Lung (tissue), 12 donors: ENCODE measurements around the gene CDC42BPA. TPM values are rescaled to one million over a fixed set of nuclear protein-coding genes. Genes with fewer than 3 reads are reported as not detected.

Experiments
- ATAC-seq: fragments of 200-7000 bp; cut with Tn5 transposase; one replicate; pipeline ENCODE4 v1.9.1; 2020; ENCODE audit warnings: moderate number of reproducible peaks; ENCODE audit not compliant: insufficient read depth, low FRiP score
- DNase-seq, 3 donors: peaks; one replicate each; pipeline ENCODE4 v3.0.0-alpha.2; 2013 to 2017
- H3K27ac ChIP-seq, 2 donors: one replicate each; pipeline ENCODE4 v1.5.1; 2013; ENCODE audit warnings: mild to moderate bottlenecking in 2 of 2, moderate library complexity in 2 of 2, control low read depth in 1 of 2, inconsistent platforms in 1 of 2, low read depth in 1 of 2, low read length in 1 of 2
- H3K27me3 ChIP-seq, 3 donors: one replicate each; pipeline ENCODE4 v1.5.1; 2013; ENCODE audit warnings: low read length in 2 of 3; ENCODE audit not compliant: control insufficient read depth in 3 of 3, insufficient read depth in 3 of 3
- H3K36me3 ChIP-seq, 4 donors: one replicate each; pipeline ENCODE4 v1.5.1; 2013; ENCODE audit warnings: low read length in 4 of 4, mild to moderate bottlenecking in 1 of 4, moderate library complexity in 1 of 4; ENCODE audit not compliant: control insufficient read depth in 4 of 4, insufficient read depth in 4 of 4
- H3K4me1 ChIP-seq, 5 donors: one replicate each; pipeline ENCODE4 v1.5.1; 2013; ENCODE audit warnings: low read length in 5 of 5, mild to moderate bottlenecking in 2 of 5, moderate library complexity in 1 of 5; ENCODE audit not compliant: control insufficient read depth in 5 of 5, insufficient read depth in 5 of 5
- H3K4me3 ChIP-seq: one replicate; pipeline ENCODE4 v1.5.1; 2013; ENCODE audit warnings: mild to moderate bottlenecking, control low read depth, moderate library complexity
- H3K9ac ChIP-seq, 2 donors: one replicate each; pipeline ENCODE4 v1.5.1; 2013; ENCODE audit warnings: low read length in 2 of 2, control low read depth in 1 of 2; ENCODE audit not compliant: insufficient read depth in 1 of 2
- H3K9me3 ChIP-seq, 4 donors: one replicate each; pipeline ENCODE4 v1.5.1; 2013; ENCODE audit warnings: low read length in 3 of 4, mild to moderate bottlenecking in 1 of 4, moderate library complexity in 1 of 4; ENCODE audit not compliant: control insufficient read depth in 4 of 4, insufficient read depth in 3 of 4
- WGBS, 2 donors: extraction: QIAGEN DNeasy Blood & Tissue Kit; methylation state at CpG; one replicate each; pipeline ENCODE4 v1.1.7; 2013; 5-methylcytosine and 5-hydroxymethylcytosine counted together
- polyA plus RNA-seq, 2 donors: library from polyadenylated mRNA; stranded (reverse); fragments of 200-250 nt; gene quantifications; one replicate each; pipeline ENCODE4 v1.2.1, GENCODE V29; 2013
- total RNA-seq, 2 donors: library from RNA; depleted of rRNA in 1 of 2; stranded (reverse); fragments of >200 nt in 1 of 2; gene quantifications; one replicate each; pipeline ENCODE4 v1.2.1, GENCODE V29; 2014 to 2021
- TF ChIP-seq, protein P1 (sequence below): IDR thresholded peaks from 2 replicates; pipeline ENCODE4 v1.5.1; 2012; ENCODE audit warnings: mild to moderate bottlenecking; ENCODE audit errors: control extremely low read depth, extremely low read depth
- donor health status: control.
- donor health status: control.
- donor health status: Bipolar disorder and iron deficiency.
- donor health status: healthy.
- donor health status: DM: yes; HTN: yes; CAD: no.

The CDC42BPA gene
- total and polyA plus RNA-seq, 4 donors, result 6.4 to 97.4 (median 20.2) TPM

DNA sequence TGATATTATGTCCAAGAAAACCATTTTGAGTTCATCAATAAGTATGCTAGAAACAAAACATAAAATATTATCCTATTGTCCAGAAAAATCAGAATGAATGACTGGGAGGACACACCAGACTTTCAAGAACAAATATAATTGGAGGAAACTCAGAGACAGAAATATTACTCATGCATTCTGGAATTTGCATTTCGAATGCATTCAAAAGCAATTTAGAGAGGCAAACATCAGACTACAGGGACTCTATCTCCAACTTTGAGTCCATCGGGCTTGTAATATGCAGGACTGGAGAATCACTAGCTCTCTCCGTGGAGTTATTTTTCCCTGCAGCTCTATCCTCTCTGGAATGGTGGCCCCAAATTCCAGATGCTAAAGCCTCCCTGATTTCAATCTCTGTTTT is 161.8 kb downstream of the CDC42BPA start:
- TF ChIP-seq, protein P1, sequence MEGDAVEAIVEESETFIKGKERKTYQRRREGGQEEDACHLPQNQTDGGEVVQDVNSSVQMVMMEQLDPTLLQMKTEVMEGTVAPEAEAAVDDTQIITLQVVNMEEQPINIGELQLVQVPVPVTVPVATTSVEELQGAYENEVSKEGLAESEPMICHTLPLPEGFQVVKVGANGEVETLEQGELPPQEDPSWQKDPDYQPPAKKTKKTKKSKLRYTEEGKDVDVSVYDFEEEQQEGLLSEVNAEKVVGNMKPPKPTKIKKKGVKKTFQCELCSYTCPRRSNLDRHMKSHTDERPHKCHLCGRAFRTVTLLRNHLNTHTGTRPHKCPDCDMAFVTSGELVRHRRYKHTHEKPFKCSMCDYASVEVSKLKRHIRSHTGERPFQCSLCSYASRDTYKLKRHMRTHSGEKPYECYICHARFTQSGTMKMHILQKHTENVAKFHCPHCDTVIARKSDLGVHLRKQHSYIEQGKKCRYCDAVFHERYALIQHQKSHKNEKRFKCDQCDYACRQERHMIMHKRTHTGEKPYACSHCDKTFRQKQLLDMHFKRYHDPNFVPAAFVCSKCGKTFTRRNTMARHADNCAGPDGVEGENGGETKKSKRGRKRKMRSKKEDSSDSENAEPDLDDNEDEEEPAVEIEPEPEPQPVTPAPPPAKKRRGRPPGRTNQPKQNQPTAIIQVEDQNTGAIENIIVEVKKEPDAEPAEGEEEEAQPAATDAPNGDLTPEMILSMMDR, result no peak
- H3K27ac ChIP-seq, result no peak overlapping the region
- no peaks in the 10 kb centered on the region for H3K9me3 ChIP-seq
- no peaks in the 10 kb centered on the region for H3K27me3 ChIP-seq
- ATAC-seq (no peak), DNase-seq (no peak)
- H3K9ac ChIP-seq, result no peak overlapping the region
- H3K36me3 ChIP-seq, result peaks cover 0 to 11% (median 4%) of the 10 kb centered on the region in 4 donors
- 92 to 96% methylated on average over 3 of the region's 3 CpGs for WGBS, 2 donors
- H3K4me1 ChIP-seq, result no peaks in the 10 kb centered on the region
- H3K4me3 ChIP-seq, result no peak overlapping the region

DNA sequence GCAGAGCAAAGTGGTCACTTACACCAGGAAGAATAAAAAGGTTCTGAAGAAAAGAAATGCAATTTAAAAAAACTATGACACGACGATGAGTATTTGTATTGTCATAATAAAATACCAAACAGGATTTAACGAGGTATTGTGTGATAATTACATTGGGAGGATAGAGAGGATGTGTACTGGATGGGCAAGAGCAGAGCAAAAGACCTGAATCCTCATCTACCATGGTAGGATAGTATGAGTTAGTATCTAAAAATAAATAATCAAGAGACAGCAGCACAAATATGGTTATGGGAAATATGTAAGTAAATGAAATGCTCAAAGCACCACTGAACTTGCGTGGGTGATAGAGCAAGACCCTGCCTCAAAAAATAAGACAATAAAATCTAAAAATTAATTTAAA is 162.6 kb downstream of the CDC42BPA start:
- 92% methylated on average over 4 of the region's 4 CpGs for WGBS, 2 donors
- Histone ChIP-seq H3K4me1 (no peaks in the 10 kb centered on the region), H3K36me3 (peaks cover 0 to 13% (median 4%) of the 10 kb centered on the region in 4 donors), H3K27me3 (no peaks in the 10 kb centered on the region), H3K9ac (no peak overlapping the region), H3K9me3 (no peaks in the 10 kb centered on the region), H3K27ac (no peak overlapping the region), H3K4me3 (no peak overlapping the region)
- no peak for DNase-seq
- ATAC-seq, result no peak
- TF ChIP-seq, protein P1, result no peak

DNA sequence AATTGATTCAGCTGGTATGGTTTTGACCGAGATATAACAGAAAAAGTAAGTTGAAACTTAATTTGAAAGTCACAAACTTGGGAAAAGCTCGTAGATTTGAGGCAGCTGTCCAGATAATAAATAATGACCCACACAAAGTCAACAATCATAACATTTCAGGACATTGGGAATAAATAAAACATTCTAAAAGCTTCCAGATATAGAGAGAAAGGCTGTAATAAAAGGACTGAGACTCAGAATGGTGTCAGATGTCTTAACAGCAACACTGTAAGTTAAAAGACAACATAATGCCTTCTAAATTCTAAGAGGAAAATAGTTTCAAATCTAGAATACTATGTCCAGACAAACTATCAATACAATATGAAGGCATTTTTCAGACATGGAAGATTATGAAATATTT is 163.3 kb downstream of the CDC42BPA start:
- no peaks in the 10 kb centered on the region for H3K27me3 ChIP-seq
- 74 to 86% methylated on average over 2 of the region's 2 CpGs for WGBS, 2 donors
- no peak for ATAC-seq
- no peak overlapping the region for H3K27ac ChIP-seq
- TF ChIP-seq, protein P1, result no peak
- no peak overlapping the region for H3K4me3 ChIP-seq
- H3K9ac ChIP-seq, result no peak overlapping the region
- DNase-seq, result no peak
- no peaks in the 10 kb centered on the region for H3K9me3 ChIP-seq
- no peaks in the 10 kb centered on the region for H3K4me1 ChIP-seq
- peaks cover 0 to 9% (median 2%) of the 10 kb centered on the region in 4 donors for H3K36me3 ChIP-seq

DNA sequence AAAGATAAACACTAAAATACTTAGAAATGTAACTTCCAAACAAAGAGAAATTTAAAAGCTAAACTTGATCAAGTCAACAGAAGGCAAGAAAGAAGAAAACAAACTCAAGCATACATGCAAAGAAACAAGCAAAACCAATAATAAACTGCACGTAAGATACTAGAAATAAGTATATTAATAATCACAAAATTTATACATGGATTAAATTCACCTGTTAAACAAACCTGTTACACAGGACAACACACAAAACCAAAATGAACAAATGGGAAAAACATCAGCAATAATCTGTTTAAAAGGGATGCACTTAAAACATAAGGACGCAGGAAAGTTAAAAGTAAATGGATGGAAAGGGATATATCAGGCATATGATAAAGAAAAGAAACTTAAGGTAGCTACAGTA is 165.8 kb downstream of the CDC42BPA start:
- no peak overlapping the region for H3K4me3 ChIP-seq
- no peak overlapping the region for H3K27ac ChIP-seq
- TF ChIP-seq, protein P1, result no peak

More for the DNA sequence above, 165.8 kb downstream of the CDC42BPA start:
- no peak for DNase-seq
- no peaks in the 10 kb centered on the region for H3K4me1 ChIP-seq
- no peak for ATAC-seq
- H3K9ac ChIP-seq, result no peak overlapping the region
- no peaks in the 10 kb centered on the region for H3K27me3 ChIP-seq
- peaks cover 0 to 2% (median under 1%) of the 10 kb centered on the region in 4 donors for H3K36me3 ChIP-seq
- WGBS, 2 donors, result 99% methylated on average over 2 of the region's 2 CpGs
- no peaks in the 10 kb centered on the region for H3K9me3 ChIP-seq
